ENCODE results near the gene SELENOV. TPM values are rescaled to one million over a fixed set of nuclear protein-coding genes. Genes with fewer than 3 reads are reported as not detected.
A peak's percentile ranks its signal among the peaks of the same experiment; 100 is the strongest.

SELENOV gene
- total RNA-seq, 2 experiments from 2014 or later: not detected

DNA sequence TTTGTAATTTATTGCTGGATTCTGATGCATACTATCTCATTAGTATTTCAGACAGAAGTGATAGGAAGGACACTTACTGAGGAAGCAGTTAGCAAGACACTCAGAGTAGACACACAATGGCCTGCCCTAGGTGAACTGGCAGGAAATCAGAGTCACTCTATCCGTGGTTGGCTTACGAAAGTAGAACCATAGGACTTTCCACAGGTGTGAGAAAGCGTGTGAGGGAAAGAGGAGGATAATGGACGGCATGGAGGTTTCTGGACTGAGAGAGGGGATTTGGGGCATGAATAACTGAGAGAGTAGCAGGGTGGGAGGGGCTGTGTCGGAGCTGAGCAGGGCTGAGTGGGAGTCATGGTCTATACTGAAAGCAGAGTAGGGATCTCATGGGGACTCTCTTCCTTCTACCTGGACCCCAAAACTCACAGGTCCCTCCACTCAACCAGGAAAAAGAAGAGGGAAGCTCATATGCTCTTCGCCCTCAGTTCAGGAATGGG, 43.7 kb downstream of the SELENOV start:
- peaks cover 3% of the 10 kb centered on the region for H3K36me3 Mint-ChIP-seq
- peak overlapping the region; percentile 93 for H3K27ac Mint-ChIP-seq
- no peaks in the 10 kb centered on the region for H3K27me3 Mint-ChIP-seq
- peaks cover 22% of the 10 kb centered on the region for H3K4me1 Mint-ChIP-seq
- no peak for DNase-seq
- ATAC-seq (ENCODE audit: low read depth): peak; percentile 71
- POLR2A ChIA-PET: no interaction called here
- no peaks in the 10 kb centered on the region for H3K9me3 Mint-ChIP-seq
- H3K4me3 Mint-ChIP-seq: peak overlapping the region; percentile 79

DNA sequence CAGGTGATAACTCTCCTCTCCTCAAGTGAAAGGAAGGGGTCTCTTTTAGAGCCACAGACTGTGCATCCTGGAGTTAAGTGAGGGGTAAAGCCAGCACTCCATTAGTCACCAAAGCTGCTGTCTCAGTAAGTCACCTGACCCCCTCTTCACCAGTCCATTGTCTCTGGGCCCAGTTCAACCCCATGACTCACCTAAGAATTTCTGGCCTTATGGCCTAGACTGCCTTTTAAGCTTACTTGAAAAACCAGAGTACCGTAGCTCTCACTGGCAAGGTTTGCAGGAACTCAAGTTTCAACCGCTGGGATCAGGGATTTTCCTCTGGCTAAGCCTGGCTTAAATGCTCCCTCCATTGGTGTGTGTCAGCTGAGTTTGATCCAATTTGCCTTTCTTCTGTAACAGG, 48.5 kb downstream of the SELENOV start:
- Mint-ChIP-seq H3K36me3 (peaks cover 2% of the 10 kb centered on the region), H3K4me1 (peaks cover 7% of the 10 kb centered on the region), H3K4me3 (no peak overlapping the region), H3K9me3 (no peaks in the 10 kb centered on the region), H3K27ac (no peak overlapping the region), H3K27me3 (peaks cover 6% of the 10 kb centered on the region)
- POLR2A ChIA-PET: no interaction called here
- ATAC-seq (ENCODE audit: low read depth): no peak
- DNase-seq: no peak

DNA sequence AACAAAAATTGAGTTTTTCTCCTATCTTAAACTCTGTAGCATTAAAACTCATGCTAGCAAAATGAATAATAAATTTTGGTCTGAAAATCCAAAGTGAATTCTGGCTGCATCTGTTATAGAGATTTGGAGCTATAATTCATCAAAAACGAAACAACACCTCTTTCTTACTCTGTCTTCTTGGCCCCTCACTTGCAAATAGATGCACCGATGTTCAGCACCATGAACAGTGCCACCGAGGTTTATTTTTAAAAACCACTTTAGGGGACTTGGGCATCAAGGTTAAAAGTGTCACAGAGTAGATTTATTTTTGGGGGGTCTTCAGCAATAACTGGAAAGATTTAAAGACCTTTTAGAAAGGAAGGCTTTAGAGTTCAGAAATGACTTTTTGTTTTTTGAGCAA, 51.1 kb downstream of the SELENOV start:
- no peak overlapping the region for H3K27ac Mint-ChIP-seq
- DNase-seq: no peak
- no peaks in the 10 kb centered on the region for H3K36me3 Mint-ChIP-seq
- H3K4me3 Mint-ChIP-seq: no peak overlapping the region
- no peak for ATAC-seq (ENCODE audit: low read depth)
- H3K9me3 Mint-ChIP-seq: peaks cover 3% of the 10 kb centered on the region
- H3K4me1 Mint-ChIP-seq: no peaks in the 10 kb centered on the region
- H3K27me3 Mint-ChIP-seq: peaks cover 19% of the 10 kb centered on the region
- POLR2A ChIA-PET: no interaction called here

DNA sequence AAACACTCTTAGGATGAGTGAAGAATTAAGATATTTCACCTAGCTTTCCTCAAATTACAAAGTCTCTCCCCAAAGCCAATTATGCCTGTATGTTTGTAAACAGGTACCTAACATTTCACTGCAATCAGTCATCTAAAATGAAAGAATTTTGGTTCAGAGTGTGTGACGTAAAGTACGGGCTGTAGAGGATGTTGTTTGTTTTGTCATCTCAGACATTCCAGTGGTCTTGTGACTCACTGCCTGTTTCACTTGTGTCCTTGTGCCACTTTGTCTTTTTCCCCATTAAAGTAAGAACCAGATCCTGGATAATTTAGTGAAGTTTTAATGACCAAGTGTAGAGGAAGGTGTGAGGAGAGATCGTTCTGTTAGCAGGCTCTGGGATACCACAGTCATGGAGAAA, 53.7 kb downstream of the SELENOV start:
- DNase-seq (no peak), ATAC-seq (ENCODE audit: low read depth) (no peak)
- Mint-ChIP-seq H3K4me1 (no peaks in the 10 kb centered on the region), H3K36me3 (no peaks in the 10 kb centered on the region), H3K4me3 (no peak overlapping the region), H3K9me3 (peaks cover 8% of the 10 kb centered on the region), H3K27me3 (peaks cover 29% of the 10 kb centered on the region), H3K27ac (no peak overlapping the region)
- POLR2A ChIA-PET: no interaction called here

Other genes starting within 250 kb of the SELENOV start
- gene IFNL2, start 246.7 kb upstream of the SELENOV start, total RNA-seq: not detected
- gene IFNL1, start 218.7 kb upstream of the SELENOV start, total RNA-seq: not detected
- 1 to 10 TPM; 9.2 to 9.4 TPM for gene LRFN1, start 194.3 kb upstream of the SELENOV start, total RNA-seq
- gene GMFG, start 179.1 kb upstream of the SELENOV start, total RNA-seq: 100 to 1,000 TPM; 428 to 433 TPM
- gene SAMD4B, start 172.7 kb upstream of the SELENOV start, total RNA-seq: 10 to 100 TPM; 47.8 to 51.3 TPM
- 10 to 100 TPM; 40.7 to 47.0 TPM for gene PAF1, start 124.0 kb upstream of the SELENOV start, total RNA-seq
- gene MED29, start 123.8 kb upstream of the SELENOV start, total RNA-seq: 10 to 100 TPM; 39.0 to 40.7 TPM
- 100 to 1,000 TPM; 102 to 107 TPM for gene ZFP36, start 108.3 kb upstream of the SELENOV start, total RNA-seq
- 10 to 100 TPM; 65.7 to 65.9 TPM for gene PLEKHG2, start 102.5 kb upstream of the SELENOV start, total RNA-seq
- gene RPS16, start 79.2 kb upstream of the SELENOV start, total RNA-seq: 1,000 to 10,000 TPM; 2,294 to 2,369 TPM
- gene SUPT5H, start 69.6 kb upstream of the SELENOV start, total RNA-seq: 100 to 1,000 TPM; 173 to 176 TPM
- gene TIMM50, start 34.3 kb upstream of the SELENOV start, total RNA-seq: 10 to 100 TPM; 42.8 to 46.8 TPM
- gene DLL3, start 16.2 kb upstream of the SELENOV start, total RNA-seq: under 1 TPM; 0.19 to 0.23 TPM
- 1 to 10 TPM; 6.3 to 7.0 TPM for gene EID2B, start 17.7 kb downstream of the SELENOV start, total RNA-seq
- 10 to 100 TPM; 17.5 to 20.7 TPM for gene EID2, start 25.0 kb downstream of the SELENOV start, total RNA-seq
- not detected for gene LGALS13, start 87.4 kb downstream of the SELENOV start, total RNA-seq
- not detected for gene LGALS16, start 140.8 kb downstream of the SELENOV start, total RNA-seq
- gene LGALS14, start 189.3 kb downstream of the SELENOV start, total RNA-seq: not detected
- not detected for gene CLC, start 222.9 kb downstream of the SELENOV start, total RNA-seq

All from activated naive CD8-positive, alpha-beta T cell treated with anti-CD3 and anti-CD28 coated beads, Interleukin-2, amount 10 ng/mL, durations not matched to agents 7 days and 5 days (primary cell).